ENCODE results near the gene RNF26. TPM values are rescaled to one million over a fixed set of nuclear protein-coding genes. Genes with fewer than 3 reads are reported as not detected.

Gene RNF26
- total RNA-seq, 1 experiment from 2014 or later: 90.6 TPM

GRCh38 chr11:119288219-119288618, 46.1 kb upstream of the RNF26 start (continued):
- TF ChIP-seq ZBTB43 (CRISPR knock-in tag; IDR thresholded peaks at IDR 0.05): no peak

GRCh38 chr11:119290894-119291497, 43.3 kb upstream of the RNF26 start:
- Mint-ChIP-seq H3K9me3 (peaks cover 5% of the 10 kb centered on the region; the same call in 1 of the 2 replicates), H3K27ac (no peak overlapping the region), H3K4me3 (no peak overlapping the region), H3K4me1 (no peaks in the 10 kb centered on the region), H3K27me3 (ENCODE audit: low read depth) (no peaks in the 10 kb centered on the region), H3K36me3 (peaks cover 51% of the 10 kb centered on the region)
- DNase-seq (ENCODE audit: low spot score) (no peak), ATAC-seq (no peak)
- TF ChIP-seq ZNF232 (CRISPR knock-in tag; IDR thresholded peaks at IDR 0.05) (no peak), NFYB (CRISPR knock-in tag; conservative IDR thresholded peaks at IDR 0.05; ENCODE audit: low read depth) (no peak), ZNF317 (CRISPR knock-in tag; IDR thresholded peaks at IDR 0.05; ENCODE audit: borderline replicate concordance, low read depth) (peak; percentile 99)
- TF ChIP-seq, protein P1, sequence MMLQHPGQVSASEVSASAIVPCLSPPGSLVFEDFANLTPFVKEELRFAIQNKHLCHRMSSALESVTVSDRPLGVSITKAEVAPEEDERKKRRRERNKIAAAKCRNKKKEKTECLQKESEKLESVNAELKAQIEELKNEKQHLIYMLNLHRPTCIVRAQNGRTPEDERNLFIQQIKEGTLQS (CRISPR knock-in tag; conservative IDR thresholded peaks at IDR 0.05): no peak
- ChIA-PET CTCF (no interaction called here), POLR2A (no interaction called here)

GRCh38 chr11:119293461-119293860, 40.9 kb upstream of the RNF26 start:
- H3K27me3 Mint-ChIP-seq (ENCODE audit: low read depth): no peaks in the 10 kb centered on the region
- CTCF ChIA-PET: interaction anchor here (0.6 to 1.7 kb wide), 3 partner anchors 31 to 148 kb away, joined by 3 read pairs; no protein-coding TSS in a partner anchor
- POLR2A ChIA-PET: no interaction called here
- TF ChIP-seq NR2C2 (CRISPR knock-in tag; IDR thresholded peaks at IDR 0.05) (no peak), NR1H2 (CRISPR knock-in tag; IDR thresholded peaks at IDR 0.05) (no peak), KAT7 (CRISPR knock-in tag; IDR thresholded peaks at IDR 0.05; ENCODE audit: borderline replicate concordance) (no peak), ELF4 (CRISPR knock-in tag; IDR thresholded peaks at IDR 0.05; ENCODE audit: low read depth) (no peak)
- H3K4me3 Mint-ChIP-seq: no peak overlapping the region
- H3K36me3 Mint-ChIP-seq: peaks cover 48% of the 10 kb centered on the region
- DNase-seq (ENCODE audit: low spot score): no peak
- peaks cover 5% of the 10 kb centered on the region; the same call in 1 of the 2 replicates for H3K9me3 Mint-ChIP-seq
- no peak for ATAC-seq
- H3K27ac Mint-ChIP-seq: no peak overlapping the region
- no peaks in the 10 kb centered on the region for H3K4me1 Mint-ChIP-seq

- DNase-seq (ENCODE audit: low spot score) (no peak), ATAC-seq (no peak)
- H3K27ac Mint-ChIP-seq: no peak overlapping the region
- H3K4me1 Mint-ChIP-seq: no peaks in the 10 kb centered on the region
- CTCF ChIA-PET: interaction anchor here (0.5 to 1.0 kb wide), 3 partner anchors 50 to 150 kb away, joined by 3 to 4 read pairs (median 4); partner anchors contain the start of gene ABCG4
- peaks cover 5% of the 10 kb centered on the region; the same call in 1 of the 2 replicates for H3K9me3 Mint-ChIP-seq
- POLR2A ChIA-PET: no interaction called here
- peaks cover 56% of the 10 kb centered on the region for H3K36me3 Mint-ChIP-seq
- H3K4me3 Mint-ChIP-seq: no peak overlapping the region
- no peaks in the 10 kb centered on the region for H3K27me3 Mint-ChIP-seq (ENCODE audit: low read depth)
- no peak for TF ChIP-seq PRDM15 (CRISPR knock-in tag; IDR thresholded peaks at IDR 0.05)
- TF ChIP-seq ATF6 (CRISPR knock-in tag; IDR thresholded peaks at IDR 0.05): no peak
- TF ChIP-seq PRRX2 (CRISPR knock-in tag; IDR thresholded peaks at IDR 0.05): no peak
- TF ChIP-seq ZNF121 (CRISPR knock-in tag; IDR thresholded peaks at IDR 0.05): no peak
- TF ChIP-seq, protein P2, sequence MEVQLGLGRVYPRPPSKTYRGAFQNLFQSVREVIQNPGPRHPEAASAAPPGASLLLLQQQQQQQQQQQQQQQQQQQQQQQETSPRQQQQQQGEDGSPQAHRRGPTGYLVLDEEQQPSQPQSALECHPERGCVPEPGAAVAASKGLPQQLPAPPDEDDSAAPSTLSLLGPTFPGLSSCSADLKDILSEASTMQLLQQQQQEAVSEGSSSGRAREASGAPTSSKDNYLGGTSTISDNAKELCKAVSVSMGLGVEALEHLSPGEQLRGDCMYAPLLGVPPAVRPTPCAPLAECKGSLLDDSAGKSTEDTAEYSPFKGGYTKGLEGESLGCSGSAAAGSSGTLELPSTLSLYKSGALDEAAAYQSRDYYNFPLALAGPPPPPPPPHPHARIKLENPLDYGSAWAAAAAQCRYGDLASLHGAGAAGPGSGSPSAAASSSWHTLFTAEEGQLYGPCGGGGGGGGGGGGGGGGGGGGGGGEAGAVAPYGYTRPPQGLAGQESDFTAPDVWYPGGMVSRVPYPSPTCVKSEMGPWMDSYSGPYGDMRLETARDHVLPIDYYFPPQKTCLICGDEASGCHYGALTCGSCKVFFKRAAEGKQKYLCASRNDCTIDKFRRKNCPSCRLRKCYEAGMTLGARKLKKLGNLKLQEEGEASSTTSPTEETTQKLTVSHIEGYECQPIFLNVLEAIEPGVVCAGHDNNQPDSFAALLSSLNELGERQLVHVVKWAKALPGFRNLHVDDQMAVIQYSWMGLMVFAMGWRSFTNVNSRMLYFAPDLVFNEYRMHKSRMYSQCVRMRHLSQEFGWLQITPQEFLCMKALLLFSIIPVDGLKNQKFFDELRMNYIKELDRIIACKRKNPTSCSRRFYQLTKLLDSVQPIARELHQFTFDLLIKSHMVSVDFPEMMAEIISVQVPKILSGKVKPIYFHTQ (CRISPR knock-in tag; IDR thresholded peaks at IDR 0.05): no peak
- no peak for TF ChIP-seq ZNF396 (CRISPR knock-in tag; IDR thresholded peaks at IDR 0.05; ENCODE audit: borderline replicate concordance)
- no peak for TF ChIP-seq ZNF219 (CRISPR knock-in tag; IDR thresholded peaks at IDR 0.05; ENCODE audit: borderline replicate concordance)
- TF ChIP-seq E2F1 (CRISPR knock-in tag; IDR thresholded peaks at IDR 0.05): no peak
- TF ChIP-seq SP1 (CRISPR knock-in tag; conservative IDR thresholded peaks at IDR 0.05): no peak
- no peak for TF ChIP-seq NFE2L1 (CRISPR knock-in tag; IDR thresholded peaks at IDR 0.05)
Measured at GRCh38 chr11:119295178-119295577, 39.1 kb upstream of the RNF26 start.
